CD8-positive, alpha-beta memory T cell (primary cell): Measurements from ENCODE around the gene CAPN1. TPM values are rescaled to one million over a fixed set of nuclear protein-coding genes. Genes with fewer than 3 reads are reported as not detected.

Experiments
- CTCF ChIA-PET: fragments of 350-600 bp; sonication (Branson Sonifier 250); formaldehyde crosslinking; loops from one replicate; lab custom pipeline; 2021; ENCODE audit warnings: antibody characterized with exemption; lab: Charles Lee
- POLR2A ChIA-PET: fragments of 350-600 bp; sonication (Branson Sonifier 250); formaldehyde crosslinking; loops from one replicate; lab custom pipeline; 2021; ENCODE audit warnings: antibody characterized with exemption; lab: Charles Lee
- DNase-seq, 5 donors: peaks; one replicate each; pipeline versions ENCODE4 v3.0.0 to v3.0.0-alpha.2; 2020 to 2022; ENCODE audit warnings: mixed read lengths in 1 of 5
- H3K27ac ChIP-seq: one replicate; pipeline ENCODE4 v1.7.0; 2013; ENCODE audit warnings: low read depth, mild to moderate bottlenecking, low read length, moderate library complexity
- H3K27me3 ChIP-seq: 2 replicates; pipeline ENCODE4 v1.7.0; 2013; ENCODE audit warnings: low read length, mild to moderate bottlenecking; ENCODE audit not compliant: insufficient read depth, poor library complexity, severe bottlenecking
- H3K36me3 ChIP-seq: 2 replicates; pipeline ENCODE4 v1.7.0; 2013; ENCODE audit warnings: mild to moderate bottlenecking, low read length, moderate library complexity; ENCODE audit not compliant: insufficient read depth
- H3K4me1 ChIP-seq: 2 replicates; pipeline ENCODE4 v1.7.0; 2013; ENCODE audit warnings: mild to moderate bottlenecking, low read length, moderate library complexity; ENCODE audit not compliant: insufficient read depth
- H3K4me3 ChIP-seq: 2 replicates; pipeline ENCODE4 v1.7.0; 2013; ENCODE audit warnings: mild to moderate bottlenecking, low read length
- H3K9me3 ChIP-seq: 2 replicates; pipeline ENCODE4 v1.7.0; 2013; ENCODE audit warnings: mild to moderate bottlenecking, low read length
- H3K27ac Mint-ChIP-seq, 8 donors: one replicate each; pipeline ENCODE4 v1.8.0; 2020 to 2021; ENCODE audit warnings: mixed read lengths in 8 of 8, mild to moderate bottlenecking in 6 of 8, inconsistent platforms in 3 of 8, moderate library complexity in 3 of 8
- H3K27me3 Mint-ChIP-seq, 2 donors: one replicate each; pipeline ENCODE4 v1.8.0; 2020 to 2021; ENCODE audit warnings: mixed read lengths in 2 of 2, mild to moderate bottlenecking in 1 of 2, moderate library complexity in 1 of 2
- H3K36me3 Mint-ChIP-seq, 3 donors: one replicate each; pipeline ENCODE4 v1.8.0; 2020 to 2021; ENCODE audit warnings: mixed read lengths in 3 of 3, inconsistent platforms in 1 of 3, mild to moderate bottlenecking in 1 of 3
- H3K4me1 Mint-ChIP-seq, 3 donors: one replicate each; pipeline ENCODE4 v1.8.0; 2020 to 2021; ENCODE audit warnings: mixed read lengths in 3 of 3, inconsistent platforms in 1 of 3, mild to moderate bottlenecking in 1 of 3
- H3K4me3 Mint-ChIP-seq, 7 donors: one replicate each; pipeline ENCODE4 v1.8.0; 2020 to 2021; ENCODE audit warnings: mixed read lengths in 7 of 7, mild to moderate bottlenecking in 6 of 7, moderate library complexity in 4 of 7, inconsistent platforms in 2 of 7
- H3K9me3 Mint-ChIP-seq, 5 donors: one replicate each; pipeline ENCODE4 v1.8.0; 2020 to 2022; ENCODE audit warnings: mixed read lengths in 5 of 5, mild to moderate bottlenecking in 3 of 5, moderate library complexity in 2 of 5, inconsistent platforms in 1 of 5
- polyA plus RNA-seq: library from polyadenylated mRNA; unstranded; fragments of 300-500 nt; fragmentation: Illumina TruSeq; gene quantifications from one replicate; pipeline ENCODE4 v1.2.3, GENCODE V29; 2021
- total RNA-seq, 2 experiments: library from RNA; stranded (reverse); gene quantifications; one replicate each; pipeline ENCODE4 v1.2.3, GENCODE V29; 2021

CAPN1 gene
- total and polyA plus RNA-seq, 3 experiments from 2014 or later = 88.2 to 110 (median 92.0) TPM

DNA sequence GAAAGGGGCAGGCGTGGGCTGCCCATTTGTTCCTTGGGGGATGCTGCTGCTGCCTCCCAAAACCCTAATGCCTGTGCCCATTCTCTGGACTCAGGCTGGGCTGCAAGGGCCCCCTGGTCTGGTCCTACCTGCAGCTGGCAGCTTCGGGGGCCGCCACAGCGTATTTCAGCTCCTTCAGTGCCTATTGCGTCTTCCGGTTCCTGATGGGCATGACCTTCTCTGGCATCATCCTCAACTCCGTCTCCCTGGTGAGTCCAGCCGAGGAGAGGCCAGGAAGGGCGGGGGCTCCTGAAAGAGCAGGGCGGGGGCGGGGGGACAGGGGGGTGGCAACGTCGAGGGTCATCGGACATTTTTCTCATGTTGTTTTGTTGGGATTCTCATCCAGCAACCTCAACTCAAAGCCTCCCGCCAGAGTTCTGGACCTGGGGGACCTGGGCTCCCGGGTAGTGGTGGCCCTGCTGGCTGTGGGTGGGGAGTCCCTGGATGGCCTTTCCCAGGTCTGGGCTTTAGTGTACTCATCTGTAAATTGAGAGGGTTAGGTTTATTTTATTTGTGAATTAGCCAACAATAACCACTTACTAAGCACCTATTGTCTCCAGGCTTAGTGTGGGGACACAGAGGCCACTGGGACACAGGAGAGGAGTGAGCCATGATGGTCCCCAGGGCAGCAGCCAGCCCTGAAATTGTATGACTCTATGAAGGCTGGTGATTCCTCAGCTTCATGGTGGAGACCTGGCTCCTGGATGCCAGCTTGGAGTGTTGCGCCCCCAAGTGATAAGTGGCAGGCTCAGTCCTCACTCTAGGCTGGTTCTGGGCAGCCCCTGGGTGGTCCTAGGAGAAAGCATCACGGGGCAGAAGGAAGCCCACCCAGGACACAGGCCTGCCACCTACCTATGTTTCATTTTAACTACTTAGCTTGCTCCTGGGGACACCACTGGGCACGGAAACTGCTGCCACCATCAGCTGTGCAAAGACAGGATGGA, 36.0 kb downstream of the CAPN1 start:
- ChIA-PET POLR2A (interaction anchor here (0.7 kb wide), 1 partner anchor 12 kb away, joined by 4 read pairs; no protein-coding TSS in a partner anchor), CTCF (no interaction called here)
- Histone ChIP-seq H3K4me1 (peaks cover 17% of the 10 kb centered on the region), H3K27me3 (no peaks in the 10 kb centered on the region), H3K36me3 (no peaks in the 10 kb centered on the region), H3K27ac (no peak overlapping the region), H3K9me3 (no peaks in the 10 kb centered on the region), H3K4me3 (no peak overlapping the region)
- H3K27me3 Mint-ChIP-seq = peaks cover 0 to 1% of the 10 kb centered on the region in 2 donors
- no peaks in the 10 kb centered on the region for H3K9me3 Mint-ChIP-seq
- peaks cover 22 to 38% (median 29%) of the 10 kb centered on the region in 3 donors for H3K4me1 Mint-ChIP-seq
- H3K4me3 Mint-ChIP-seq = no peak overlapping the region
- peaks cover 0 to 2% (median 0%) of the 10 kb centered on the region in 3 donors for H3K36me3 Mint-ChIP-seq
- H3K27ac Mint-ChIP-seq = peak overlapping the region in 1 of 8 donors; percentile 54
- no peak for DNase-seq

DNA sequence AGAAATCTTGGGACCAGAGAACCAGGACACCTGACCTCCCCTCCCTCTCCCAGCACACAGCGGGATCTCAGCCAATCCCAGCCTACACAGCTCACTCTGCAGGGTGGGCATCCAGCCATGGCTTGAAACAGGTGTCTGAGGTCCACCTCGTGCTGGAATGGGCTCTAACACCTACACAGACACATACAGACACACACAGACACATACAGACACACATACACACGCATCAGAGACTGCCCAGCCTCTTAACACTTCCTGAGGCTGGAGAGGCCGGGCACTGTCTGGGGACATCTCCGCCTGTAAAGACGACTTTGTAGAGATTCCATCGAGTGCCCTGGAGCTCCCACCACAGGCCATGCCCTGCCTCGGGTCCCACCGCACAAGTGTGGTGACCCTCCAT, 36.7 kb downstream of the CAPN1 start:
- H3K27ac ChIP-seq = no peak overlapping the region
- peaks cover 14% of the 10 kb centered on the region for H3K4me1 ChIP-seq
- no peaks in the 10 kb centered on the region for H3K27me3 ChIP-seq
- POLR2A ChIA-PET = interaction anchor here (0.7 kb wide), 1 partner anchor 13 kb away, joined by 4 read pairs; no protein-coding TSS in a partner anchor
- Mint-ChIP-seq H3K9me3 (no peaks in the 10 kb centered on the region), H3K36me3 (peaks cover 0 to 1% (median 0%) of the 10 kb centered on the region in 3 donors), H3K4me3 (peak overlapping the region in 1 of 7 donors; percentile 41), H3K27ac (peak overlapping the region in 3 of 8 donors; percentile 20 to 61 (median 31)), H3K4me1 (peaks cover 15 to 31% (median 22%) of the 10 kb centered on the region in 3 donors), H3K27me3 (peaks cover 1 to 2% of the 10 kb centered on the region in 2 donors)
- no peaks in the 10 kb centered on the region for H3K36me3 ChIP-seq
- no peaks in the 10 kb centered on the region for H3K9me3 ChIP-seq
- no peak for DNase-seq
- CTCF ChIA-PET = no interaction called here
- no peak overlapping the region for H3K4me3 ChIP-seq

GRCh38 chr11:65219930-65220213, 38.1 kb downstream of the CAPN1 start:
- POLR2A ChIA-PET = interaction anchor here (0.5 kb wide), 1 partner anchor 57 kb away, joined by 4 read pairs; no protein-coding TSS in a partner anchor
- CTCF ChIA-PET = interaction anchor here (2.2 to 2.9 kb wide), 2 partner anchors 15 to 96 kb away, joined by 7 to 10 read pairs; no protein-coding TSS in a partner anchor
- no peaks in the 10 kb centered on the region for H3K27me3 ChIP-seq

GRCh38 chr11:65221026-65221425, 39.3 kb downstream of the CAPN1 start:
- Mint-ChIP-seq H3K4me3 (peak overlapping the region in 1 of 7 donors; percentile 18), H3K9me3 (no peaks in the 10 kb centered on the region)
- CTCF ChIA-PET = interaction anchor here (1.0 to 2.9 kb wide), 3 partner anchors 16 to 95 kb away, joined by 3 to 10 read pairs (median 7); no protein-coding TSS in a partner anchor

More at GRCh38 chr11:65219930-65220213, 38.1 kb downstream of the CAPN1 start:
- H3K9me3 ChIP-seq = no peaks in the 10 kb centered on the region
- Mint-ChIP-seq H3K36me3 (peaks cover 0 to 2% (median 0%) of the 10 kb centered on the region in 3 donors), H3K4me1 (peaks cover 7 to 17% (median 12%) of the 10 kb centered on the region in 3 donors), H3K4me3 (no peak overlapping the region), H3K27ac (peak overlapping the region in 1 of 8 donors; percentile 72), H3K27me3 (peaks cover 4 to 5% of the 10 kb centered on the region in 2 donors), H3K9me3 (no peaks in the 10 kb centered on the region)
- H3K27ac ChIP-seq = no peak overlapping the region
- DNase-seq = no peak
- no peak overlapping the region for H3K4me3 ChIP-seq
- H3K36me3 ChIP-seq = no peaks in the 10 kb centered on the region
- peaks cover 4% of the 10 kb centered on the region for H3K4me1 ChIP-seq

DNA sequence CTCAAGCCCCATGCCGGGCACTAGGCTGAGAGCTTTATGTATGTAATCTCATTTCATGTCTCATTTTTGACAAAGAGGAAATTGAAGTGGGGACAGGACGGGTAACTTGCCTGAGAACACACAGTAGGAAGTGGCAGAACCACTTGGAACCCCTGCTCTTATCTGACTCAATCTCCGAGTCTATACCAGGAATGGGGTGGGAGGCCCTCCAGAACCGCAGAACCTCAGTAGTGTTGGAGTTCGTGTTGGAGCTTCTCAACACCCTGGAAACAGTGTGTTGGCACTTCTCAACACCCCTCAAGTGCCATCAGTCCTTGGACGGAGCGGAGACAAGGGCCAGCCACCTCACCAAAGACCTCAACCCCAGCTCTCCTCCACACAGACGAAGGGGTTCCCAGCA, 41.3 kb downstream of the CAPN1 start:
- Mint-ChIP-seq H3K9me3 (no peaks in the 10 kb centered on the region), H3K4me3 (no peak overlapping the region), H3K4me1 (peaks cover 14 to 23% (median 23%) of the 10 kb centered on the region in 3 donors), H3K36me3 (peaks cover 0 to 2% (median 0%) of the 10 kb centered on the region in 3 donors), H3K27me3 (peaks cover 22 to 27% of the 10 kb centered on the region in 2 donors), H3K27ac (no peak overlapping the region)
- H3K9me3 ChIP-seq = no peaks in the 10 kb centered on the region
- CTCF ChIA-PET = no interaction called here
- H3K4me1 ChIP-seq = peaks cover 10% of the 10 kb centered on the region
- H3K27ac ChIP-seq = no peak overlapping the region
- H3K36me3 ChIP-seq = no peaks in the 10 kb centered on the region
- H3K4me3 ChIP-seq = no peak overlapping the region
- no peaks in the 10 kb centered on the region for H3K27me3 ChIP-seq
- POLR2A ChIA-PET = no interaction called here
- no peak for DNase-seq

More at GRCh38 chr11:65221026-65221425, 39.3 kb downstream of the CAPN1 start:
- Mint-ChIP-seq H3K27ac (no peak overlapping the region), H3K27me3 (peaks cover 13 to 16% of the 10 kb centered on the region in 2 donors), H3K36me3 (peaks cover 0 to 2% (median 0%) of the 10 kb centered on the region in 3 donors), H3K4me1 (peaks cover 13 to 21% (median 15%) of the 10 kb centered on the region in 3 donors)
- Histone ChIP-seq H3K36me3 (no peaks in the 10 kb centered on the region), H3K9me3 (no peaks in the 10 kb centered on the region), H3K4me1 (peaks cover 8% of the 10 kb centered on the region), H3K27ac (no peak overlapping the region), H3K4me3 (no peak overlapping the region), H3K27me3 (no peaks in the 10 kb centered on the region)
- POLR2A ChIA-PET = no interaction called here
- no peak for DNase-seq

DNA sequence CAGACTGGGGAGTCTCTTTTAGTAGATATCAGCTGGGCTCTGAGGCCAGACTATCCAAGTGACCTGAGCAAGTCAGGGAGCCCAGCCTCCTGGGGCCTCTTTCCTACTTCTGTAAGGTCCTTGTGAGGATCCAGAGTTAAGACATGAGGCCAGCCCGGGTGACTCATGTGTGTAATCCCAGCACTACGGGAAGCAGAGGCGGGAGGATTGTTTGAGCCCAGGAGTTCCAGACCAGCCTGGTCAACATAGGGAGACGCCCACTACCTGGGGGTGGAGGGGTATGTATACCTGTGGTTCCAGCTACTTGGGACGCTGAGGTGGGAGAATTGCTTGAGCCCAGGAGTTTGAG, 43.2 kb downstream of the CAPN1 start:
- ChIA-PET CTCF (interaction anchor here (0.7 to 3.1 kb wide), 12 partner anchors 15 to 110 kb away, joined by 3 to 43 read pairs (median 4); partner anchors contain the start of genes CDC42EP2, DPF2 and POLA2), POLR2A (interaction anchor here (1.5 kb wide), 1 partner anchor 90 kb away, joined by 3 read pairs; no protein-coding TSS in a partner anchor)
- Mint-ChIP-seq H3K4me1 (peaks cover 7 to 16% (median 15%) of the 10 kb centered on the region in 3 donors), H3K4me3 (peak overlapping the region in 2 of 7 donors; percentile 67 to 77), H3K27me3 (peaks cover 21 to 27% of the 10 kb centered on the region in 2 donors), H3K27ac (no peak overlapping the region), H3K36me3 (peaks cover 0 to 2% (median 0%) of the 10 kb centered on the region in 3 donors), H3K9me3 (no peaks in the 10 kb centered on the region)
- Histone ChIP-seq H3K4me1 (peaks cover 8% of the 10 kb centered on the region), H3K36me3 (no peaks in the 10 kb centered on the region), H3K4me3 (no peak overlapping the region), H3K27me3 (no peaks in the 10 kb centered on the region), H3K27ac (peak overlapping the region; percentile 65), H3K9me3 (no peaks in the 10 kb centered on the region)
- DNase-seq = no peak

DNA sequence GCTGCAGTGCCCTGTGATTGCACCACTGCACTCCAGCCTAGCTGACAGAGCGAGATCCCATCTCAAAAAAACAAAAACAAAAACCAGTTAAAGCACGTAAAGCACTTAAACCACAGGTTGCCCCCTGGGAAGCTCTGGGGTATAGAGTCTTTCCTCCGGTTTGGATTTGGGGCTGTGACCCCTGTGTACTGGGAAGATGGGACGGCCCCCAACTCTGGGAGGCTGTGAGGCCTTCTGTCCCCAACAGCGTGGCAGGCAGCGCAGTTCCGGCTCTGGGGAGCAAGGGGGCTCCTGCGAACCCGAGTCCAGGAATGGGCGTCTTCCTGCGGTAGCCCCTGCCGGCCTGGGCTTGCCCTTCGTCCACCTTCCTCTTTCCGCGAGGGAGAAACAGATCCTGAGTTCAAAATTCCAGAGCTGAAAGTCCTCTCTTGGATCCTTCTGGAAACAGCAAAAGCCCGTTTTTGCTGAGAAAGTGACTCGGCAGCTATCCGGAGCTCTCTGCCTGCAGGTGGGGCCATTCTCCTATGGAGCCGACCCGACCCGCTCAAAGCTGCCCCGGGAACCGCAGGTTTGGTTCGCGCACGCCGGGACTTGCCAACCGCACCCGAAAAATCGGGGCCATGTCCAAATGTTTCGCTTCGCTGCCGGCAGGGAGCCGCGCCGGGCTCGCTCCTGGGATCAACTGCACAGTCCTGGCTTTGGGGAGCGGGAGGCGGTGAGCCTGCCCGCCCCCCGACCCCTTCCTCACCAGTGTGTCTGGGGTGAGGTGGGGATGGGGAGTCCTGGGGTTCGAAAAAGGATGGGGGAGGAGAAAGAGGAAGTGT, 43.8 kb downstream of the CAPN1 start:
- Mint-ChIP-seq H3K4me3 (peak overlapping the region; percentile 64 to 87 (median 68)), H3K4me1 (peaks cover 7 to 16% (median 12%) of the 10 kb centered on the region in 3 donors), H3K36me3 (peaks cover 0 to 2% (median 0%) of the 10 kb centered on the region in 3 donors), H3K27ac (peak overlapping the region in 1 of 8 donors; percentile 76), H3K27me3 (peaks cover 22 to 27% of the 10 kb centered on the region in 2 donors), H3K9me3 (no peaks in the 10 kb centered on the region)
- H3K4me3 ChIP-seq = peak overlapping the region; percentile 48
- H3K27me3 ChIP-seq = no peaks in the 10 kb centered on the region
- ChIA-PET POLR2A (interaction anchor here (1.5 kb wide), 1 partner anchor 90 kb away, joined by 3 read pairs; no protein-coding TSS in a partner anchor), CTCF (interaction anchor here (0.7 to 3.1 kb wide), 16 partner anchors 15 to 281 kb away, joined by 3 to 43 read pairs (median 3); partner anchors contain the start of genes CDC42EP2, DPF2 and POLA2)
- H3K36me3 ChIP-seq = no peaks in the 10 kb centered on the region
- peak; percentile 42 to 73 (median 46) for DNase-seq
- peak overlapping the region; percentile 65 for H3K27ac ChIP-seq
- H3K9me3 ChIP-seq = no peaks in the 10 kb centered on the region
- H3K4me1 ChIP-seq = peaks cover 7% of the 10 kb centered on the region
